ENCODE data around the gene LIAS. TPM values are rescaled to one million over a fixed set of nuclear protein-coding genes. Genes with fewer than 3 reads are reported as not detected.
"Not testable (repeated sequence)": the region's sequence is repeated elsewhere in the genome, so short reads cannot be mapped to it uniquely, and the experiment has no call there.

The LIAS gene
- total and polyA plus RNA-seq, 4 donors: 8.6 to 26.7 (median 12.5) TPM

- H3K4me3 ChIP-seq: no peak overlapping the region
- TF ChIP-seq CTCF (IDR thresholded peaks at IDR 0.05; ENCODE audit: control extremely low read depth, extremely low read depth): no peak
- DNase-seq (no peak), ATAC-seq (ENCODE audit: insufficient read depth, low FRiP score) (no peak)
- no peaks in the 10 kb centered on the region for H3K4me1 ChIP-seq (ENCODE audit: control insufficient read depth in 5 of 5, insufficient read depth in 5 of 5, low read length in 5 of 5)
- peaks cover 32 to 72% (median 49%) of the 10 kb centered on the region in 4 donors for H3K36me3 ChIP-seq (ENCODE audit: control insufficient read depth in 4 of 4, insufficient read depth in 4 of 4, low read length in 4 of 4)
- WGBS, 2 donors: 78 to 86% methylated on average over 1 of the region's 1 CpG
- no peak overlapping the region for H3K9ac ChIP-seq (ENCODE audit: insufficient read depth in 1 of 2, low read length in 2 of 2)
- no peaks in the 10 kb centered on the region for H3K9me3 ChIP-seq (ENCODE audit: control insufficient read depth in 4 of 4, insufficient read depth in 3 of 4, low read length in 3 of 4)
- H3K27me3 ChIP-seq (ENCODE audit: control insufficient read depth in 3 of 3, insufficient read depth in 3 of 3, low read length in 2 of 3): no peaks in the 10 kb centered on the region
- H3K27ac ChIP-seq (ENCODE audit: low read depth in 1 of 2, low read length in 1 of 2): no peak overlapping the region
These were observed 46.7 kb downstream of the LIAS start for GRCh38 chr4:39505581-39505980.

- Histone ChIP-seq H3K27ac (ENCODE audit: low read depth in 1 of 2, low read length in 1 of 2) (no peak overlapping the region), H3K4me3 (no peak overlapping the region), H3K36me3 (ENCODE audit: control insufficient read depth in 4 of 4, insufficient read depth in 4 of 4, low read length in 4 of 4) (peaks cover 23 to 59% (median 37%) of the 10 kb centered on the region in 4 donors), H3K9me3 (ENCODE audit: control insufficient read depth in 4 of 4, insufficient read depth in 3 of 4, low read length in 3 of 4) (no peaks in the 10 kb centered on the region), H3K27me3 (ENCODE audit: control insufficient read depth in 3 of 3, insufficient read depth in 3 of 3, low read length in 2 of 3) (no peaks in the 10 kb centered on the region), H3K4me1 (ENCODE audit: control insufficient read depth in 5 of 5, insufficient read depth in 5 of 5, low read length in 5 of 5) (no peaks in the 10 kb centered on the region), H3K9ac (ENCODE audit: insufficient read depth in 1 of 2, low read length in 2 of 2) (no peak overlapping the region)
- DNase-seq: no peak
- no peak for ATAC-seq (ENCODE audit: insufficient read depth, low FRiP score)
- 98 to 99% methylated on average over 5 of the region's 5 CpGs for WGBS, 2 donors
- TF ChIP-seq CTCF (IDR thresholded peaks at IDR 0.05; ENCODE audit: control extremely low read depth, extremely low read depth): no peak
These were observed 51.6 kb downstream of the LIAS start for GRCh38 chr4:39510348-39510929.

GRCh38 chr4:39514266-39514665 lies 55.4 kb downstream of the LIAS start:
- WGBS, 2 donors: 96% methylated on average over 1 of the region's 1 CpG
- H3K4me3 ChIP-seq; H3K27ac ChIP-seq (ENCODE audit: low read depth in 1 of 2, low read length in 1 of 2); ATAC-seq (ENCODE audit: insufficient read depth, low FRiP score); H3K9ac ChIP-seq (ENCODE audit: insufficient read depth in 1 of 2, low read length in 2 of 2); DNase-seq; H3K27me3 ChIP-seq (ENCODE audit: control insufficient read depth in 3 of 3, insufficient read depth in 3 of 3, low read length in 2 of 3); H3K4me1 ChIP-seq (ENCODE audit: control insufficient read depth in 5 of 5, insufficient read depth in 5 of 5, low read length in 5 of 5); H3K9me3 ChIP-seq (ENCODE audit: control insufficient read depth in 4 of 4, insufficient read depth in 3 of 4, low read length in 3 of 4): not testable (repeated sequence)
- H3K36me3 ChIP-seq (ENCODE audit: control insufficient read depth in 4 of 4, insufficient read depth in 4 of 4, low read length in 4 of 4): peaks cover 10 to 45% (median 11%) of the 10 kb centered on the region in 4 donors

GRCh38 chr4:39514888-39515401 lies 56.1 kb downstream of the LIAS start:
- Histone ChIP-seq H3K36me3 (ENCODE audit: control insufficient read depth in 4 of 4, insufficient read depth in 4 of 4, low read length in 4 of 4) (peaks cover 8 to 42% (median 10%) of the 10 kb centered on the region in 4 donors), H3K4me3 (no peak overlapping the region), H3K27me3 (ENCODE audit: control insufficient read depth in 3 of 3, insufficient read depth in 3 of 3, low read length in 2 of 3) (no peaks in the 10 kb centered on the region), H3K4me1 (ENCODE audit: control insufficient read depth in 5 of 5, insufficient read depth in 5 of 5, low read length in 5 of 5) (no peaks in the 10 kb centered on the region), H3K9ac (ENCODE audit: insufficient read depth in 1 of 2, low read length in 2 of 2) (no peak overlapping the region), H3K9me3 (ENCODE audit: control insufficient read depth in 4 of 4, insufficient read depth in 3 of 4, low read length in 3 of 4) (no peaks in the 10 kb centered on the region), H3K27ac (ENCODE audit: low read depth in 1 of 2, low read length in 1 of 2) (no peak overlapping the region)
- TF ChIP-seq CTCF (IDR thresholded peaks at IDR 0.05; ENCODE audit: control extremely low read depth, extremely low read depth): no peak
- peak in 1 of 3 donors; percentile 27 for DNase-seq
- peak; percentile 41 for ATAC-seq (ENCODE audit: insufficient read depth, low FRiP score)
- 68 to 94% methylated on average over 4 of the region's 4 CpGs for WGBS, 2 donors

GRCh38 chr4:39515669-39516401 lies 57.0 kb downstream of the LIAS start:
- ATAC-seq (ENCODE audit: insufficient read depth, low FRiP score); H3K4me3 ChIP-seq; H3K27ac ChIP-seq (ENCODE audit: low read depth in 1 of 2, low read length in 1 of 2); H3K4me1 ChIP-seq (ENCODE audit: control insufficient read depth in 5 of 5, insufficient read depth in 5 of 5, low read length in 5 of 5); H3K27me3 ChIP-seq (ENCODE audit: control insufficient read depth in 3 of 3, insufficient read depth in 3 of 3, low read length in 2 of 3); DNase-seq; H3K9ac ChIP-seq (ENCODE audit: insufficient read depth in 1 of 2, low read length in 2 of 2); H3K9me3 ChIP-seq (ENCODE audit: control insufficient read depth in 4 of 4, insufficient read depth in 3 of 4, low read length in 3 of 4): not testable (repeated sequence)
- WGBS, 2 donors: 96 to 97% methylated on average over 14 of the region's 14 CpGs
- peaks cover 4 to 38% (median 9%) of the 10 kb centered on the region in 4 donors for H3K36me3 ChIP-seq (ENCODE audit: control insufficient read depth in 4 of 4, insufficient read depth in 4 of 4, low read length in 4 of 4)

Data from lung (tissue), 12 donors.